GM18907 (cell line): ENCODE results near the gene RAB44.

Experiments
- ATAC-seq: cut with Tn5 transposase; IDR thresholded peaks from one replicate; pipeline ENCODE4 v1.9.1; 2021; ENCODE audit warnings: mild to moderate bottlenecking, moderate library complexity; ENCODE audit not compliant: unreplicated experiment

The RAB44 gene

DNA sequence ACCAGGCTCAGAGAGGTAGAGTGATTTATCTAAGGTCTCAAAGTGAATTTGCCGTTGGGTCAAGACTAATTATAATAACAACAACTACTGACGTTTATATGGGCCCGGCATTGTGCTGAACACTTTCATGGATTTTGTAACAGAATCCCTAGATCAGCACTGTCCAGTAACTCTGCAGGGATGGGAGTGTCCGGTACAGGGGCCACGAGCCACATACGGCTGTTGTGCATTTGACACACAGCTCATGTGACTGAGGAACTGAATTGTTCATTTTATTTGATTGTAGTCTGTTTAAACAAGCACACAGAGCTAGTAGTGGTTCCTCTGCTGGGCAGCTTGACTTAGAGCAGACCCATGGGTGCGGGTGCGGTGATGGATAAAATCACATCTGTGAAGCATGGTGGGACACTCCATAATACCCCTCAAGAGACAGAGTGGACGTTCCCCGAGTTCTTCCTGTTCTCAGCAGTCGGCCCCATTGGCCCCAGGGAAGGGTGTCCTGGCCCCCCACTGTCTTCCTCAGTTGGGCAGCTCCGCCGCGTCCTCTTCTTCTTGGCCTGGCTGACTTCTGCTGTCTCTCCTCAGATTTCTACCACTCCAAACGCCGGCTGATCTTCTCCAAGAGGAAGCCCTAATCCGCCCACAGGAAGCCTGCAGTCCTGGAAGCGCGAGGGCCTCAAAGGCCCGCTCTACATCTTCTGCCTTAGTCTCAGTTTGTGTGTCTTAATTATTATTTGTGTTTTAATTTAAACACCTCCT is 12.3 kb upstream of the RAB44 start:
- no peak for ATAC-seq

DNA sequence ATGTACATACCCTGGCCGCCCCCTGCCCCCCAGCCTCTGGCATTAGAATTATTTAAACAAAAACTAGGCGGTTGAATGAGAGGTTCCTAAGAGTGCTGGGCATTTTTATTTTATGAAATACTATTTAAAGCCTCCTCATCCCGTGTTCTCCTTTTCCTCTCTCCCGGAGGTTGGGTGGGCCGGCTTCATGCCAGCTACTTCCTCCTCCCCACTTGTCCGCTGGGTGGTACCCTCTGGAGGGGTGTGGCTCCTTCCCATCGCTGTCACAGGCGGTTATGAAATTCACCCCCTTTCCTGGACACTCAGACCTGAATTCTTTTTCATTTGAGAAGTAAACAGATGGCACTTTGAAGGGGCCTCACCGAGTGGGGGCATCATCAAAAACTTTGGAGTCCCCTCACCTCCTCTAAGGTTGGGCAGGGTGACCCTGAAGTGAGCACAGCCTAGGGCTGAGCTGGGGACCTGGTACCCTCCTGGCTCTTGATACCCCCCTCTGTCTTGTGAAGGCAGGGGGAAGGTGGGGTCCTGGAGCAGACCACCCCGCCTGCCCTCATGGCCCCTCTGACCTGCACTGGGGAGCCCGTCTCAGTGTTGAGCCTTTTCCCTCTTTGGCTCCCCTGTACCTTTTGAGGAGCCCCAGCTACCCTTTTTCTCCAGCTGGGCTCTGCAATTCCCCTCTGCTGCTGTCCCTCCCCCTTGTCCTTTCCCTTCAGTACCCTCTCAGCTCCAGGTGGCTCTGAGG is 11.5 kb upstream of the RAB44 start:
- no peak for ATAC-seq

GRCh38 chr6:36686668-36687513 is 10.7 kb upstream of the RAB44 start:
- no peak for ATAC-seq

DNA sequence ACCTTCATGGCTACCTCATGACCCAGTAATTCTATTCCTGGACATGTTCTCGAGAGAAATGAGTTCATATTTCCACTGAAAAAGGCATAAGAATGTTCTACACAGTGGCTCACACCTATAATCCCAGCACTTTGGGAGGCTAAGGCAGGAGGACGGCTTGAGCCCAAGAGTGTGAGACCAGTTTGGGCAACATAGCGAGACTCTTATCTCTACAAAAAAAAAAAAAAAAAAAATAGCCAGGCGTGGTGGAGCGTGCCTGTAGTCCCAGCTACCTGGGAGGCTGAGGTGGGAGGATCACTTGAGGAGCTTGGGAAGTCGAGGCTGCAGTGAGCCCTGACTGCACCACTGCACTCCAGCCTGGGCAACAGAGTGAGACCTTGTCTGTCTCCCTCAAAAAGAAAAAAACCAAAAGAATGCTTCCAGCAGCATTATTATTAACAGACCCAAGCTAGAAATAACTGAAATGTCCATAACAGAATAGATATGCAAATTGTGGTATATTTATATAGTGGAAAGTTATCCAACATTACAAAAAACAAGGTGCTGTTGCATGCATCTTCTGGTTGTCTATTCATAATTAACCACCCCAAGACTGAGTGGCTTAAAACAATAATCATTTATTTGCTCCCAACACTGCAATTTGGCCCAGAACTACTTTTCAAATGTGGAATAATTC is 9.4 kb upstream of the RAB44 start:
- no peak for ATAC-seq

GRCh38 chr6:36688739-36689075 is 8.9 kb upstream of the RAB44 start:
- no peak for ATAC-seq

GRCh38 chr6:36691011-36691410 is 6.6 kb upstream of the RAB44 start:
- no peak for ATAC-seq

DNA sequence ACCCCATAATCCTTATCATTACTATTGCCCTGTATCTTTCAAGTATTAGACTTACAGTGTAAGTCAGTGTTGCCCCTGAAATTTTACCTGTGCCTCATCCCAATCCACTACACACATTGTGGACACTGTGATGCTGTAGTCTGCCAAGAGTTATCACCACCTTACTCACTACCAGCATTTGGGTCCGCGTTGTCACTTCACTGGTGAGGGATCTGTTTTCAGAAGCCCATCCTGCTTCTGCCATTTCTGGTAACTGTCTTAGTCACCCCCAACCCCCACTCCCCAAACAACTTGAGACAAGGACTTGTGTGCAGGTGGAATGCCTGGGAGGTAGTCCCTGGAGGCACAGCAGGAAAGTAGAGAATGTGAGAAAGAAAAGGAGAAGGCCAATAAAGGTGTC is 6.0 kb upstream of the RAB44 start:
- ATAC-seq: no peak

DNA sequence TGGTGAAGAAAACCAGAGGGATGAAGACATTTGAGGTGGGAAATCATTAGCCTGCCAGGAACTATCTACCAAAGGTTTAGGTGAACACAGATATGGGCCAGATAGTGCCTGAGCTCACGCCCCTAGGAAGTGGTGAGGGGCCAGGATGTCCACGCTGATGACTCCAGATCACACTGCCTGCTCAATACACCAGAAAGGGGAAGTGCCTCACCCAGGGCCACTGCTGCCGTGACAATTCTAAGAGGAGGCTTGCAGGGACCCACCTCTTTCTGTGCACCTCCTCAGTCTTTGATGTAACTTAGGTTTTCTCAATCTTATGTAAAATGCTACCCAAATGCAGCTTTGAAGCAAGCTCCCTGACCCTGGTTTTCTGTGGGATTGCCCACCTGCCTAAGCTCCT is 5.4 kb upstream of the RAB44 start:
- peak; percentile 62 for ATAC-seq

DNA sequence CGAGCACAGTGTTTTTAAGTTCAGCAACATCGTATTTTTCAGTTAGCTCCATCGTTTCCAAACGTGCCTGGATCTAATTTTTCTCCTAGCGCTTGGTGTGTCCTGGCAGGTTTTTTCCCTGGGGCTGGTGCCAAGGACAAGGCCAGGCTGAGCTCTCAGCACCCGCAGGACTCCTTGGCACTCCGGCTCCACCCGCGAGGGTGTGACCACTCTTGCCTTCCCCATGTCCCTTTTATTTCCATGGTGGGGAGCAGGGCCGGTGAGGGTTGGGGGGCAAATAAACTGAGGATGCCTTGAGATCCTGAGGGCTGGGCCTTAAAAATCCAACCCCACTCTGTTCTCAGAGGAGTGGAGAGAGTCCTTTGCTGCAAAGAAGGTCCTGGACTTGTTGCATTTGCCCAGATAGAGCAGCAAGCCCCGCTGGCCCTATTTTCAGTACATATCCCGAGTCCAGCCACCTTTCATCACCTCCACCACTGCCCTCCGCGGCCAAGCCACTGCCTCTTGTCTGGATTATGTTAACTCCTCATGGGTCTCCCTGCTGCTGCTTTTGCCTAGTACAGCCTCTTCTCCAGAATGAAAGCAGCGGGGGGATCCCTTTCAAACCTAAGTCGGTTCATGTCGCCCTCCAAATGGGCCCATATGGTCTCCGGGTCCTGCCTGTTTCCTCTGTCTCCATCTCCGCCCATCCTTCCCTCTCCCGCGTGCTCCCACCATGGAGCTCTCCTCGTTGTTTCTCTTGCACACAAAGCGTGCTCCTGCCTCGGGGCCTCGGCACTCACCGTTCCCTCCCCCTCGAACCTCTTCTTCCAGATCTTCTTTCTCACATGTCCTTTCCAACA is 4.5 kb upstream of the RAB44 start:
- no peak for ATAC-seq

- no peak for ATAC-seq
Measured at GRCh38 chr6:36694616-36695015, 3.0 kb upstream of the RAB44 start.

- ATAC-seq: no peak
Measured at GRCh38 chr6:36695414-36695813, 2.2 kb upstream of the RAB44 start.

DNA sequence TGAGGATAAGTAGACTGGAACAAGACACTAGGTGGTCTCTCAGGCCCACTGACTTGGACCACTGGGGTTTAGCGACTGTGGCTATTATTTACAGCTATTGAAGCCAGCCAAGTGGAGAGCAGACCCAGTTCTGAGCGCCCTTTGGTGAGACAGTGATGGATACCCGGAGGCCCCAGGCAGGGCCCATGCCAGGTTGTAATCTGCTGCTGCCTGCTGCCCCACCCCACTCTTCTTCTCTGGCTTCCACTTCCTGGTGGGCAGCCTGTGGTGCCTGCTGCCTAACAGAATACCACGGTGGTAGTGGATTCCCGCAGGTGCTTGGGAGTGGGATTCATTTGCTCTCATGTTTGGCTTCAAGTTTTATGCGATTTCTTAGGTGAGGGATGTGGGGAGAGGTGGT is 570 bp downstream of the RAB44 start:
- ATAC-seq: no peak

- no peak for ATAC-seq
Measured at GRCh38 chr6:36698871-36699271, 1.2 kb downstream of the RAB44 start.

- ATAC-seq: no peak
Measured at GRCh38 chr6:36699348-36699747, 1.7 kb downstream of the RAB44 start.

GRCh38 chr6:36700071-36700812 is 2.6 kb downstream of the RAB44 start:
- ATAC-seq: no peak

- ATAC-seq: no peak
Measured at GRCh38 chr6:36700831-36701230, 3.2 kb downstream of the RAB44 start.

- no peak for ATAC-seq
Measured at GRCh38 chr6:36701401-36701991, 3.9 kb downstream of the RAB44 start.

- ATAC-seq: no peak
Measured at GRCh38 chr6:36702656-36703055, 5.0 kb downstream of the RAB44 start.

DNA sequence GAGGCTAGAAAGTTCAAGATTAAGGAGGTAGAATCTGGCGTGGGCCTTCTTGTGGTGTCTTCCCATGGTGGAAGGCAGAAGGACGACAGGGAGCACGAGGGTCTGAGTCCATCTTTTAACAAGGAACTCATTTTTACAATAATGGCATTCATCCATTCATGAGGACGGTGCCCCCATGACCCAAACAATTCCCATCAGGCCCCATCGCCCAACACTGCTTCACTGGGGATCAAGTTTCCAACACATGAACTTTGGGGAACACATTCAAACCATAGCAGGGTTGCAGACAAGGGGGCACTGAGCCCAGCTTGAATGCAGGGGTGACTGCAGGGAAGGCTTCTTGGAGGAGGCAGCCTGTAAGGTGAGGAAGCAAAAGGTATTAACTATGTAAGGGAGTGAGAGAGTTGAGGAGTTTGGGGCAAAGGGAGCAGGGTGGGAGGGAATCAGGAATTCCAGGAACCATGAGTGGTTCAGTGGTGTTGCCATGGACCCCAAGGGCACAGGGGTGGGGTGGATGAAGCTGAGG is 5.5 kb downstream of the RAB44 start:
- ATAC-seq: no peak
